Measurements from ENCODE around the gene MSL3B.

Gene MSL3B

DNA sequence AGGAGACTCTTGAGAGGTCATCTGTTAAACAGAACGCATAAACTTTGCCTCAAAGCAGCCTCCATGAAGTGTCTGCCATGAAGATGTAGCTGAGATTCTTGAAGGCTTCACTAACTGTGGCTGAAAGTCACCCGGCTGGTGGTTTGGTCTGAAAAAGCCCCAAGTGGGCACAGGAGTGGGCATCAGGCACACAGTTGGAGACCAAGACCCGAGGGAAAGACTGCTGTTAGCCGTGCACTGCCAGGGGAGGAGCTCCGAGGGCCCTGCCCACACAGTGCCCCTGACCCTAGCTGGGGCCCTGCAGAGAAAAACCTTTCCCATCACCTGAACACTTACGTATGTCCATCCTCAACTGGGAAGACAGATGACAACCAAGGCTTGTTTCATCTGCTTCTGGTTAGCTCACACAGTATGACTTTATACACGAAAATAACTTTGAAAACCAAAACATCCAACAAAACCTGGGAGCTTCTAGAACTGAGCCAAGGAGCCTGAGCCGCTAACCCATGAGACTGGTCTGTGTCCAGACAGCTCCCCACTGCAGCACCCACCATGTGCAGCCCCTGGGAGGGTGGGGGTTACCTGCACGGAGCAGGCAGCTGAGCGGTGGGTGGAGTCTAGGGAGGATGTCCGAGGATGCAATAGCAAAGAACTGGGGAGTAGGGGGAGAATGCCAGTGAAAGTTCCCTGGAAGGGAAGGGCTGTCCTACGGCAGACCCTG lies 29.3 kb downstream of the MSL3B start:
- H3K27ac ChIP-seq (ENCODE audit: low read depth, low read length), result no peak overlapping the region
- WGBS, 3 donors, result 89 to 90% (median 90%) methylated on average over 12 of the region's 12 CpGs

DNA sequence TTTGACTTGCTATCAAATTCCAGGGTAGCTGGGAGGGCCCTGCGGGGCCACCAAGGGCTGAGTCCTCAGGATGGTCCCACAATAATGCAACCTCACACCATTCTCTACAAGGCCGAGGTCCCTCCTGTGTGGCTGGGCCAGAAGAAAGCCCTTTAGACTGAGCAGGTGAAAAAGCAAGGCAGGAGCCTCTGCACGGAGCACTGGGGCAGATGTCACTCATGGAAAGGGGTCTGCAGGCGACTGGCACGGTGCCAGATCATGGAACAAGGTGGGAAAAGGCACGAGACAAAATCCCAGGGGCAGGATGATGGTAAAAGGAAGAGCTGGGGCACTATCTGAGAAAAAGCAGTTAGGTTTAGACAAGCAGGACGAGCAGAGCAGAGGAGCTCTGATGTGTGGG lies 29.9 kb downstream of the MSL3B start:
- no peak overlapping the region for H3K27ac ChIP-seq (ENCODE audit: low read depth, low read length)
- 72 to 80% (median 78%) methylated on average over 7 of the region's 7 CpGs for WGBS, 3 donors

GRCh38 chr2:233837694-233838229 lies 30.4 kb downstream of the MSL3B start:
- 87 to 89% (median 88%) methylated on average over 9 of the region's 9 CpGs for WGBS, 3 donors

DNA sequence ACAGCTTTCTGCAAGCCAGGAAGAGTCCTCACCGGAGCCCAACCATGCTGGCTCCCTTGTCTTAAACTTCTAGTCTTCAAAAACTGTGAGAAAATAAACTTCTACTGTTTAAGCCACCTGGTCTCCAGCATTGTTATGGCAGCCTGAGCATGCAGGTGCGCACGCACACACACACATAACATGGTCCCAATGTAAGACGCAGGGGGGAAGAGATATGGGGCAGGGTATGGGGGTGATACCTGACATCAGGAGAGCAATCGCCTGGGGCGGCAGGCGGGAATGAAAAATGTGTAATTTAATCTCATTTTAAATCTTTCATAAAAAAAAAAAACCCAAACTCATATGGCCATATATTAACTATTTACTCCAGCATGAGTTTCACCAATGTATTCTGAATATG lies 31.8 kb downstream of the MSL3B start:
- WGBS, 3 donors, result 98 to 99% (median 99%) methylated on average over 7 of the region's 7 CpGs
- H3K27ac ChIP-seq (ENCODE audit: low read depth, low read length), result no peak overlapping the region

More at GRCh38 chr2:233837694-233838229, 30.4 kb downstream of the MSL3B start:
- no peak overlapping the region for H3K27ac ChIP-seq (ENCODE audit: low read depth, low read length)

GRCh38 chr2:233835230-233836186 lies 32.7 kb downstream of the MSL3B start:
- no peak overlapping the region for H3K27ac ChIP-seq (ENCODE audit: low read depth, low read length)
- WGBS, 3 donors, result 82 to 88% (median 84%) methylated on average over 14 of the region's 14 CpGs

DNA sequence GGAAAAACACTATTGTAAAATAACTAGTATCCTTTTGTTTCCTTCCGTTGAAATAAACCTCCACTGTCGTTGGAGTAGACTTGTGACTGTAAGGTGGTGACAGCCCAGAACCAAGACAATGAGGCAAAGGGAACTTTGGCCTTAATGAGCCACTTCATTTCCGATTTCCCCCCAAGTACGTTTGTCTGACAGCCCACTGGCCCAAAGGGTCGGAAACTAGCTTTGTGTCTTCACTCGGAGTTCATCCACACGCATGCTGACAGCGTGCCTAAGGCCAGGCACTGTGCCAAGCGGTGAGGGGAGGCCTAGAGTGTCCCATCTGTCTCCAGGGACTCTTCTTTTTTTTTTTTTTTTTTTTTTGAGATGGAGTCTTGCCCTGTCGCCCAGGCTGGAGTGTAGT lies 34.8 kb downstream of the MSL3B start:
- WGBS, 3 donors, result 40 to 83% (median 59%) methylated on average over 9 to 10 of the region's 10 CpGs
- H3K27ac ChIP-seq (ENCODE audit: low read depth, low read length), result no peak overlapping the region

- no peak overlapping the region for H3K27ac ChIP-seq (ENCODE audit: low read depth, low read length)
- 34 to 65% (median 41%) methylated on average over 7 of the region's 7 CpGs for WGBS, 3 donors
These were observed 35.3 kb downstream of the MSL3B start for GRCh38 chr2:233832869-233833311.

- no peak overlapping the region for H3K27ac ChIP-seq (ENCODE audit: low read depth, low read length)
- WGBS, 3 donors, result 71 to 73% (median 72%) methylated on average over 9 of the region's 9 CpGs
These were observed 35.8 kb downstream of the MSL3B start for GRCh38 chr2:233832414-233832813.

DNA sequence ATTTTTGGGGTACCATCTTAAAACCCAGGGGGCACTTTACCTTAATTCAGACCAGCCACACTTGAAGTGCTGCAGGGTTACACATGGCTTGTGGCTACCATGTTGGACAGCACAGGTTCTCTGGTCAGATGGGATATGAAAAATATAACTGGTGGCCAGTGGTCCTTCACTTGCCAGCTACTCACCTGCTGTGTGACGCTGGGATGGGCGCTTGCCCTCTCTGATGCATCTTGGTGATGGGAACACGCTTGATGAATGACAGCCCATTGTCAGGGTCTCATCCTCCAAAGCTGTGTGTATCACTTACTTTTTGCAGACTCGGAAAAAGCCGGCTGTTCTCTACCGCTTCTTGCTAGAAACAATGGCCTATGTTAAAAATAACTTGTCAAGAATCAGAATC lies 36.3 kb downstream of the MSL3B start:
- no peak overlapping the region for H3K27ac ChIP-seq (ENCODE audit: low read depth, low read length)
- 95 to 98% (median 97%) methylated on average over 6 of the region's 6 CpGs for WGBS, 3 donors

DNA sequence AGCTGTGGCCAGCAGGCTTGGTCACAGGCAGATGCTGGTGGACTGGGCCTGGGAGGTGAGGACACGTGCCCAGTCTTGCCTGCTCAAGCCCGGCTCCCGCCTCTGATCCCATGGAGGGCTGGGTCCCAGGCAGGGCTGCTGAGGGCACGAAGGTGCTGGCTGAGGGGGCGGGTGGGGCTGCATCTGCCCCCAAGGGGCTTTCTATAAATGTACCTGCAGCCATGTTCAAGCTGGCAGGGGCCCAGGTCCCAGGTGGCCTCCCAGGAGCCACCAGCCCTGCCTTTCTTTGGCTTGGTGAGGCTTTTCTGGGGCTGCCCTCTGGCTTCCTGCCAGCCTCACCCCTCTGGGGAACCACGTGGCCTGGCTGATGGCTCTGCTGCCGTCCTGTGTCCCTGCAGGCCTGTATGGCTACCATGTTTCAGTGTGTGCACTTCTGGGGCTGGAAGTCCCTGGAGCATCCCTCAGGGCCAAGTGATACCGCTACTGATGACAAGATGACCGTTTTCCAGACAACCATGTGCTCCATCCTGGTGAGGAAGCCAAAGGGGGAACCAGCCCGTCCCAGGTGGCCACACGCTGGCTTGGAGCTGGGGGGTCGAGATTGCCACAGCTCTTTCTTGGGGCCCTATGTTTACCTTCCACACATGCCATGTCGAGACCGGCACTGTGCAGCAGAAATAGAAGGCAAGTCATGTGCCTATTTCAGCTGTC lies 37.0 kb downstream of the MSL3B start:
- WGBS, 3 donors, result 70 to 80% (median 73%) methylated on average over 14 of the region's 14 CpGs

DNA sequence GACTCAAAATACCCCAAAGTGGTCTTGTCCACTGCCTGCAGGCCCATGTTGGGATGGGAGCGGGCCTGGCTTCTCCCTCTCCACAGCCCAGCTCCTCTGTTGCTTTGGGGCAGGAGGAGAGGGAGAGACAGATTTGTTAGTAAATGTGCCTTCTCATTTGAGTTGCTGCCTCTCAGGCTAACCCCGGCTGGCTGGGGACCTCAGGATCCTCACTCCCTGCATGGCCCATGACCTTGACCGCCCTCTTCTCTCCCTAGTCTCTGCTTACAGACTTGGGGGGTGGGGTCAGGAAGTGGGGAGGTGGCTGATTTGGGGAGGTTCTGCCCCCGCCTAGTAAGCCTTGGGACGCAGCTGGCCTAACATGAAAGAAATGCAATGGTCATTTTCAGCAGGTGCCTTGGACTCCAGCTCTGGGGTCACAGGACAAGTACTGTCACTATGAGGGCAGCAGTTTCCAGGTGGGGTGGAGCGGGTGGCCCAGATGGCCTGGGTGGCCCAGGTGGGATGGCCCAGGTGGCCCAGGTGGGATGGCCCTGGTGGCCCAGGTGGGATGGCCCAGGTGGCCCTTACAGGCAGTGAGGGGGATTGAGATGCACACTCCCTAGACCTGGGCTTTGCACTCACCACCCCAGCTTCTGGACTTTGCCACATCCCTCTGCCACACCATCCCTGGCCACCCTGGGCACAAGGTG lies 37.9 kb downstream of the MSL3B start:
- H3K27ac ChIP-seq (ENCODE audit: low read depth, low read length), result no peak overlapping the region
- WGBS, 3 donors, result 81 to 94% (median 93%) methylated on average over 6 of the region's 6 CpGs

More for the DNA sequence above, 37.0 kb downstream of the MSL3B start:
- no peak overlapping the region for H3K27ac ChIP-seq (ENCODE audit: low read depth, low read length)

GRCh38 chr2:233829193-233830110 lies 38.7 kb downstream of the MSL3B start:
- WGBS, 3 donors, result 75 to 90% (median 87%) methylated on average over 15 of the region's 15 CpGs
- H3K27ac ChIP-seq (ENCODE audit: low read depth, low read length), result no peak overlapping the region

DNA sequence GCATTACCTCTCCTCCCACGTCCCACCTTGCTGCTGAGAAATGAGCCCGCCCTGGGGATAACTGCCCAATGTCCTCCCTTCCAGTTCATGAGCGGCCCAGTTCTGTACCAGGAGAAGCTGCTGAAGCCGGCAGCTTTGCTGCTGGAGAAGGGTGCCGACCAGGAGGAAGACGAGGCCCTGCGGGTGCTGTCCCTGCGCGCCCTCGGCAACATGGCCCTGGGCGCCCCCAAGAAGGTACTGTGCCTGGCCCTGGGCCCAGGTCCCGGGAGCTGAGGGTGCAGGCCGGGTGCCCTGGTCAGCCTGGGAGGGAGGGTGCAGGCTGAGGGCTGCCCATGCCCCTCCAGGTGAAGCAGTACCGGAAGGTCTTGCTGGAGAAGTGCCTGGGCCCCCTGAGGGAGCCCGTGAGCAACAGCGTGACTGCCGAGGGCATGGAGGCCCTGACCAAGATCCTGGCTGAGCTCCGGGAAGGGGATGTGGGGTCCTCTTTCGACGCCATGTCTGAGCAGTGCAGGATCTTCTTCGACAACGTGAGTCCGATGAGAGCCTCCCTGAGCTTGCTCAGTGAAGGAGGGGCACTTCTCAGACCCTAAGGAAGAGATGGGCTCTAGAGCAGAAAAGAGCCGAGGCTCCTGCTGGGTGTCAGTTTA lies 39.5 kb downstream of the MSL3B start:
- no peak overlapping the region for H3K27ac ChIP-seq (ENCODE audit: low read depth, low read length)
- 80 to 86% (median 85%) methylated on average over 24 of the region's 24 CpGs for WGBS, 3 donors

GRCh38 chr2:233824373-233824772 lies 43.8 kb downstream of the MSL3B start:
- WGBS, 3 donors, result 62 to 82% (median 77%) methylated on average over 7 of the region's 7 CpGs

DNA sequence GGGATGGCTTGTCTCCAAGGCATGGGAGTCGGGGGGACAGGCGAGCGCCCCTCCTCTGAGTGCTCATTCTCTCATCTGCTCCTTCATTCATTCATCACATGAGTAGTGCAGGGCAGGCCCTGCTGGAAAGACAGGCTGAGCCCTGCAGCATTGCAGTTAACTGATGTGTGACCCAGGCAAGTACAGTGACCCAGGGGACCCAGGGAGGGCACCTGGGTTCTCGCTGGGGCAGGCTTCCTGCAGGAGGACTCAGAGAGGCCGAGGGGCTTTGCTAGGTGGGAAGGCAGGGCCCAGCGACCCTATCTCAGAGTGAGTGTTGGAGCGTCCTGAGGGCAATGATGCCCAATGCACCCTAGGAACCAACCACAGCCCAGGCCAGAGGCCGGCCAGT lies 44.5 kb downstream of the MSL3B start:
- no peak overlapping the region for H3K27ac ChIP-seq (ENCODE audit: low read depth, low read length)
- 80 to 89% (median 87%) methylated on average over 8 of the region's 8 CpGs for WGBS, 3 donors

More at GRCh38 chr2:233824373-233824772, 43.8 kb downstream of the MSL3B start:
- H3K27ac ChIP-seq (ENCODE audit: low read depth, low read length), result no peak overlapping the region
